Measurements from ENCODE around the gene CNIH2. TPM values are rescaled to one million over a fixed set of nuclear protein-coding genes. Genes with fewer than 3 reads are reported as not detected.

The CNIH2 gene
- total and polyA plus RNA-seq, 2 of the 8 experiments (the other 6 are each of a cell fraction or from before 2014, with no cell fraction given) = 12.5 to 15.8 TPM

- peaks cover 13 to 27% (median 19%) of the 10 kb centered on the region in 4 experiments; a peak in 7 of 8 replicates for H3K36me3 ChIP-seq (ENCODE audit: control insufficient read depth in 2 of 4, insufficient read depth in 4 of 4, low read length in 3 of 4)
- H2AK5ac ChIP-seq (ENCODE audit: low read depth, low read length) = no peak overlapping the region
- no peak overlapping the region for H2AFZ ChIP-seq (ENCODE audit: low read length)
- H3K56ac ChIP-seq (replicated peaks; ENCODE audit: insufficient read length, low read depth, low read length) = no peak overlapping the region
- no peak overlapping the region for H3K9ac ChIP-seq (replicated peaks in 1 of 4; ENCODE audit: extremely low read depth in 1 of 4, low read depth in 3 of 4, low read length in 3 of 4)
- H3K23me2 ChIP-seq (ENCODE audit: low read depth, low read length) = peaks cover 9% of the 10 kb centered on the region
- H3K23ac ChIP-seq (ENCODE audit: insufficient read length) = no peak overlapping the region
- H3K27me3 ChIP-seq (replicated peaks in 1 of 4; ENCODE audit: control insufficient read depth in 3 of 4, extremely low read depth in 1 of 4, insufficient read depth in 3 of 4, low read length in 3 of 4) = no peaks in the 10 kb centered on the region
- H3K79me2 ChIP-seq (ENCODE audit: control insufficient read depth in 1 of 2, insufficient read depth in 2 of 2, low read length in 2 of 2) = peaks cover 0 to 4% of the 10 kb centered on the region in 2 experiments; a peak in 2 of 4 replicates
- CTCF ChIA-PET (ENCODE audit: partially characterized antibody) = interaction anchor here (0.6 to 2.3 kb wide), 12 partner anchors 11 to 1964 kb away, joined by 3 to 10 read pairs (median 4); partner anchors contain the start of gene YIF1A
- H3K4me3 ChIP-seq (ENCODE audit: extremely low read depth in 1 of 4, insufficient read depth in 2 of 4, low read depth in 3 of 4, low read length in 4 of 4) = no peak overlapping the region
- no peak overlapping the region for H2BK12ac ChIP-seq (ENCODE audit: low read depth, low read length)
- POLR2A ChIA-PET (ENCODE audit: partially characterized antibody) = interaction anchor here (1.0 to 9.0 kb wide), 3 partner anchors 16 to 28 kb away, joined by 3 to 125 read pairs (median 28); partner anchors contain the start of genes CNIH2 and YIF1A
- H4K20me1 ChIP-seq (replicated peaks in 1 of 2; ENCODE audit: control insufficient read depth in 1 of 2, insufficient read depth in 2 of 2, low read length in 2 of 2) = peaks cover 7 to 20% of the 10 kb centered on the region in 2 experiments
- WGBS, 2 experiments (ENCODE audit: extremely low coverage in 1 of 2, insufficient coverage in 1 of 2, insufficient read length in 1 of 2, insufficient replicate concordance in 2 of 2, low coverage in 1 of 2, low lambda C conversion rate in 2 of 2, missing lambda C conversion rate in 1 of 2) = 62% methylated on average over 8 of the region's 12 CpGs; no CpG with 5 or more reads in 1 of the 2 experiments
- H3K9me3 ChIP-seq (ENCODE audit: insufficient read depth in 2 of 2, low read depth in 1 of 2, low read length in 1 of 2) = no peaks in the 10 kb centered on the region
- no peak overlapping the region; the same call in 1 of the 2 replicates for H4K8ac ChIP-seq (ENCODE audit: extremely low read depth, insufficient read depth, low read length)
- H4K91ac ChIP-seq (replicated peaks; ENCODE audit: insufficient read length, low read length) = no peak overlapping the region
- H3K27ac ChIP-seq (ENCODE audit: low read depth, low read length) = no peak overlapping the region; the same call in 1 of the 2 replicates
- no peak overlapping the region for H3K18ac ChIP-seq (ENCODE audit: extremely low read depth, low read length)
- no peaks in the 10 kb centered on the region; the same call in 1 of the 2 replicates for H3K79me1 ChIP-seq (ENCODE audit: low read depth, low read length)
- no peak overlapping the region for H2BK5ac ChIP-seq (ENCODE audit: low read depth, low read length)
- H2BK120ac ChIP-seq (replicated peaks; ENCODE audit: low read depth, low read length) = no peak overlapping the region
- DNase-seq (ENCODE audit: low read depth in 1 of 2, low spot score in 2 of 2) (peak in 1 of 2 experiments; percentile 90), FAIRE-seq (no peak)
- no peak overlapping the region for H2BK15ac ChIP-seq (ENCODE audit: low read length)
- peaks cover 0 to 5% (median 3%) of the 10 kb centered on the region in 4 experiments; a peak in 5 of 7 replicates for H3K4me1 ChIP-seq (replicated peaks in 1 of 4; ENCODE audit: control insufficient read depth in 3 of 4, insufficient read depth in 4 of 4, low read length in 3 of 4)
- H2BK20ac ChIP-seq (ENCODE audit: low read length) = no peak overlapping the region
- H3K14ac ChIP-seq (ENCODE audit: insufficient read length) = no peak overlapping the region
- no peak overlapping the region for H3K4me2 ChIP-seq (ENCODE audit: insufficient read depth in 1 of 2, low read depth in 2 of 2, low read length in 2 of 2)
- no peak overlapping the region for H3K4ac ChIP-seq (replicated peaks; ENCODE audit: insufficient read length, low read depth, low read length)
- H4K5ac ChIP-seq (ENCODE audit: insufficient read length, low read depth, low read length) = no peak overlapping the region
- no peak for TF ChIP-seq GABPA (IDR thresholded peaks at IDR 0.05; ENCODE audit: borderline replicate concordance, insufficient read depth, low read length)
Measured at GRCh38 chr11:66264914-66265313, 13.1 kb upstream of the CNIH2 start.

All from H1 (cell line).